ENCODE data around the gene SYNRG.
A peak's percentile ranks its signal among the peaks of the same experiment; 100 is the strongest.

Gene SYNRG

GRCh38 chr17:37609170-37610040, at the start of gene SYNRG:
Gene SYNRG, minus strand, starts transcription at chr17:37609418. Its CDS starts 63 bp downstream, at chr17:37609355.
- TF ChIP-seq CTCF (IDR thresholded peaks at IDR 0.05; ENCODE audit: low read depth, low read length, missing control alignments), result peak; percentile 53
- H3K36me3 ChIP-seq (replicated peaks), result peaks cover 2% of the 10 kb centered on the region
- DNase-seq, result peak; percentile 98
- peak within 1 kb of the TSS; percentile 83 for H3K27ac ChIP-seq
- in situ Hi-C loops (cut with HindIII; ENCODE audit: low pct_ligation_motif_present, low sequenced_read_pairs), result no loop called here
- no peaks in the 10 kb centered on the region for H3K27me3 ChIP-seq (replicated peaks)
- H3K4me3 ChIP-seq (ENCODE audit: low read depth, low read length), result peak within 1 kb of the TSS; percentile 95

- Histone ChIP-seq H3K36me3 (replicated peaks) (no peaks in the 10 kb centered on the region), H3K27me3 (replicated peaks) (no peaks in the 10 kb centered on the region), H3K4me3 (ENCODE audit: low read depth, low read length) (no peak overlapping the region), H3K27ac (no peak overlapping the region)
- no peak for TF ChIP-seq CTCF (IDR thresholded peaks at IDR 0.05; ENCODE audit: low read depth, low read length, missing control alignments)
- in situ Hi-C loops (cut with HindIII; ENCODE audit: low pct_ligation_motif_present, low sequenced_read_pairs), result no loop called here
- no peak for DNase-seq
These were observed 48.0 kb upstream of the SYNRG start for GRCh38 chr17:37657202-37657601.

GRCh38 chr17:37651849-37652248, 42.6 kb upstream of the SYNRG start:
- H3K4me3 ChIP-seq (ENCODE audit: low read depth, low read length), result no peak overlapping the region
- in situ Hi-C loops (cut with HindIII; ENCODE audit: low pct_ligation_motif_present, low sequenced_read_pairs), result no loop called here
- H3K27ac ChIP-seq, result no peak overlapping the region
- no peaks in the 10 kb centered on the region for H3K27me3 ChIP-seq (replicated peaks)
- H3K36me3 ChIP-seq (replicated peaks), result no peaks in the 10 kb centered on the region
- DNase-seq, result no peak
- no peak for TF ChIP-seq CTCF (IDR thresholded peaks at IDR 0.05; ENCODE audit: low read depth, low read length, missing control alignments)

- peak; percentile 40 for DNase-seq
- peak; percentile 68 for TF ChIP-seq CTCF (IDR thresholded peaks at IDR 0.05; ENCODE audit: low read depth, low read length, missing control alignments)
- Histone ChIP-seq H3K36me3 (replicated peaks) (no peaks in the 10 kb centered on the region), H3K4me3 (ENCODE audit: low read depth, low read length) (no peak overlapping the region), H3K27ac (no peak overlapping the region), H3K27me3 (replicated peaks) (no peaks in the 10 kb centered on the region)
- in situ Hi-C loops (cut with HindIII; ENCODE audit: low pct_ligation_motif_present, low sequenced_read_pairs), result no loop called here
These were observed 41.3 kb upstream of the SYNRG start for GRCh38 chr17:37650419-37651003.

GRCh38 chr17:37648555-37648954, 39.3 kb upstream of the SYNRG start:
- Histone ChIP-seq H3K36me3 (replicated peaks) (no peaks in the 10 kb centered on the region), H3K4me3 (ENCODE audit: low read depth, low read length) (no peak overlapping the region), H3K27ac (peak overlapping the region; percentile 56), H3K27me3 (replicated peaks) (no peaks in the 10 kb centered on the region)
- peak; percentile 50 for DNase-seq
- in situ Hi-C loops (cut with HindIII; ENCODE audit: low pct_ligation_motif_present, low sequenced_read_pairs), result no loop called here
- TF ChIP-seq CTCF (IDR thresholded peaks at IDR 0.05; ENCODE audit: low read depth, low read length, missing control alignments), result no peak
